ENCODE results near the gene RTN4RL1.
"Not testable (repeated sequence)": the region's sequence is repeated elsewhere in the genome, so short reads cannot be mapped to it uniquely, and the experiment has no call there.

The RTN4RL1 gene

GRCh38 chr17:1899403-1900000 lies 125.6 kb downstream of the RTN4RL1 start:
- peak; percentile 11 for TF ChIP-seq CTCF (IDR thresholded peaks at IDR 0.05; ENCODE audit: low read depth, low read length, missing control alignments)
- DNase-seq (ENCODE audit: extremely low read depth, low read depth): no peak
- no peak overlapping the region for H3K4me3 ChIP-seq (replicated peaks; ENCODE audit: low read depth, low read length)

- no peak for TF ChIP-seq CTCF (IDR thresholded peaks at IDR 0.05; ENCODE audit: low read depth, low read length, missing control alignments)
- H3K4me3 ChIP-seq (replicated peaks; ENCODE audit: low read depth, low read length): no peak overlapping the region
Observed at GRCh38 chr17:1898872-1899271, 126.3 kb downstream of the RTN4RL1 start.

GRCh38 chr17:1898332-1898731 lies 126.8 kb downstream of the RTN4RL1 start:
- H3K4me3 ChIP-seq (replicated peaks; ENCODE audit: low read depth, low read length): no peak overlapping the region
- DNase-seq (ENCODE audit: extremely low read depth, low read depth): no peak

More at GRCh38 chr17:1898872-1899271, 126.3 kb downstream of the RTN4RL1 start:
- DNase-seq (ENCODE audit: extremely low read depth, low read depth): no peak

GRCh38 chr17:1897105-1897656 lies 128.0 kb downstream of the RTN4RL1 start:
- no peak overlapping the region for H3K4me3 ChIP-seq (replicated peaks; ENCODE audit: low read depth, low read length)
- TF ChIP-seq CTCF (IDR thresholded peaks at IDR 0.05; ENCODE audit: low read depth, low read length, missing control alignments): no peak
- no peak for DNase-seq (ENCODE audit: extremely low read depth, low read depth)

More at GRCh38 chr17:1898332-1898731, 126.8 kb downstream of the RTN4RL1 start:
- TF ChIP-seq CTCF (IDR thresholded peaks at IDR 0.05; ENCODE audit: low read depth, low read length, missing control alignments): no peak

GRCh38 chr17:1896243-1897104 lies 128.7 kb downstream of the RTN4RL1 start:
- no peak overlapping the region for H3K4me3 ChIP-seq (replicated peaks; ENCODE audit: low read depth, low read length)
- TF ChIP-seq CTCF (IDR thresholded peaks at IDR 0.05; ENCODE audit: low read depth, low read length, missing control alignments): no peak
- no peak for DNase-seq (ENCODE audit: extremely low read depth, low read depth)

- not testable (repeated sequence) for H3K4me3 ChIP-seq (replicated peaks; ENCODE audit: low read depth, low read length); DNase-seq (ENCODE audit: extremely low read depth, low read depth)
Observed at GRCh38 chr17:1895479-1895878, 129.7 kb downstream of the RTN4RL1 start.

GRCh38 chr17:1894753-1895339 lies 130.3 kb downstream of the RTN4RL1 start:
- no peak overlapping the region for H3K4me3 ChIP-seq (replicated peaks; ENCODE audit: low read depth, low read length)
- no peak for DNase-seq (ENCODE audit: extremely low read depth, low read depth)
- no peak for TF ChIP-seq CTCF (IDR thresholded peaks at IDR 0.05; ENCODE audit: low read depth, low read length, missing control alignments)
